IMR-90 (cell line): ENCODE data around the gene OR4F6.
"Not testable (repeated sequence)": the region's sequence is repeated elsewhere in the genome, so short reads cannot be mapped to it uniquely, and the experiment has no call there.

Experiments used
- BHLHE40 ChIP-seq: fragments of 150-350 bp; IDR thresholded peaks from 2 replicates; pipeline ENCODE4 v1.6.1; 2016; ENCODE audit warnings: mild to moderate bottlenecking, low read depth, low read length
- CEBPB ChIP-seq: IDR thresholded peaks from 2 replicates; pipeline ENCODE4 v1.6.1; 2012; ENCODE audit warnings: low read depth, low read length, improper control_type of control experiment
- CTCF ChIP-seq: conservative IDR thresholded peaks from 2 replicates; pipeline ENCODE4 v1.5.1; 2012; ENCODE audit warnings: mild to moderate bottlenecking, low read depth, low read length, improper control_type of control experiment
- FOS ChIP-seq: fragments of 150-350 bp; IDR thresholded peaks from 2 replicates; pipeline ENCODE4 v1.6.1; 2016; ENCODE audit warnings: low read depth, low read length
- MAZ ChIP-seq: IDR thresholded peaks from 2 replicates; pipeline ENCODE4 v1.6.1; 2012; ENCODE audit warnings: low read depth, mild to moderate bottlenecking, low read length, improper control_type of control experiment, moderate library complexity, borderline replicate concordance
- MXI1 ChIP-seq: IDR thresholded peaks from 2 replicates; pipeline ENCODE4 v1.6.1; 2012; ENCODE audit warnings: low read depth, mild to moderate bottlenecking, low read length, moderate library complexity, borderline replicate concordance
- NFE2L2 ChIP-seq: fragments of 150-350 bp; IDR thresholded peaks from 2 replicates; pipeline ENCODE4 v1.6.1; 2016; ENCODE audit warnings: low read depth, mild to moderate bottlenecking, low read length
- POLR2A ChIP-seq: IDR thresholded peaks from 2 replicates; pipeline ENCODE4 v1.6.1; 2012; ENCODE audit warnings: mild to moderate bottlenecking, low read depth, low read length
- RAD21 ChIP-seq: IDR thresholded peaks from 2 replicates; pipeline ENCODE4 v1.6.1; 2012; ENCODE audit warnings: low read length, improper control_type of control experiment
- RCOR1 ChIP-seq: IDR thresholded peaks from 2 replicates; pipeline ENCODE4 v1.6.1; 2012; ENCODE audit warnings: mild to moderate bottlenecking, low read length, improper control_type of control experiment; ENCODE audit not compliant: insufficient replicate concordance
- SMC3 ChIP-seq: fragments of 150-350 bp; IDR thresholded peaks from 2 replicates; pipeline ENCODE4 v1.6.1; 2016; ENCODE audit warnings: low read depth, mild to moderate bottlenecking, antibody characterized with exemption, low read length, moderate library complexity
- TF ChIP-seq, protein P1 (sequence below): fragments of 150-350 bp; IDR thresholded peaks from 2 replicates; pipeline ENCODE4 v1.6.1; 2016; ENCODE audit warnings: low read depth, mild to moderate bottlenecking, low read length, moderate library complexity, borderline replicate concordance
- TF ChIP-seq, protein P2 (sequence below): fragments of 150-350 bp; IDR thresholded peaks from 2 replicates; pipeline ENCODE4 v1.6.1; 2017; ENCODE audit warnings: mild to moderate bottlenecking, antibody characterized with exemption, low read length, low read depth

- TF ChIP-seq, protein P1, sequence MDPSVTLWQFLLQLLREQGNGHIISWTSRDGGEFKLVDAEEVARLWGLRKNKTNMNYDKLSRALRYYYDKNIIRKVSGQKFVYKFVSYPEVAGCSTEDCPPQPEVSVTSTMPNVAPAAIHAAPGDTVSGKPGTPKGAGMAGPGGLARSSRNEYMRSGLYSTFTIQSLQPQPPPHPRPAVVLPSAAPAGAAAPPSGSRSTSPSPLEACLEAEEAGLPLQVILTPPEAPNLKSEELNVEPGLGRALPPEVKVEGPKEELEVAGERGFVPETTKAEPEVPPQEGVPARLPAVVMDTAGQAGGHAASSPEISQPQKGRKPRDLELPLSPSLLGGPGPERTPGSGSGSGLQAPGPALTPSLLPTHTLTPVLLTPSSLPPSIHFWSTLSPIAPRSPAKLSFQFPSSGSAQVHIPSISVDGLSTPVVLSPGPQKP: not testable (repeated sequence)
- TF ChIP-seq BHLHE40, CTCF, POLR2A, MXI1, RCOR1, RAD21, CEBPB, SMC3, MAZ, NFE2L2, FOS: not testable (repeated sequence)
- TF ChIP-seq, protein P2, sequence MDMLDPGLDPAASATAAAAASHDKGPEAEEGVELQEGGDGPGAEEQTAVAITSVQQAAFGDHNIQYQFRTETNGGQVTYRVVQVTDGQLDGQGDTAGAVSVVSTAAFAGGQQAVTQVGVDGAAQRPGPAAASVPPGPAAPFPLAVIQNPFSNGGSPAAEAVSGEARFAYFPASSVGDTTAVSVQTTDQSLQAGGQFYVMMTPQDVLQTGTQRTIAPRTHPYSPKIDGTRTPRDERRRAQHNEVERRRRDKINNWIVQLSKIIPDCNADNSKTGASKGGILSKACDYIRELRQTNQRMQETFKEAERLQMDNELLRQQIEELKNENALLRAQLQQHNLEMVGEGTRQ: not testable (repeated sequence)
Observed at GRCh38 chr15:101780225-101780624, 23.1 kb upstream of the OR4F6 start.
